Mucosa of rectum (tissue), 2 donors: ENCODE results near the gene SLC7A5.
"Not testable (repeated sequence)": the region's sequence is repeated elsewhere in the genome, so short reads cannot be mapped to it uniquely, and the experiment has no call there.

ENCODE experiments used
- H3K27ac ChIP-seq, 2 donors: one replicate each; pipeline ENCODE4 v1.7.0; 2013; ENCODE audit warnings: inconsistent platforms in 2 of 2, low read depth in 2 of 2, low read length in 2 of 2
- H3K27me3 ChIP-seq, 2 donors: one replicate each; pipeline ENCODE4 v1.7.0; 2013; ENCODE audit warnings: low read length in 2 of 2; ENCODE audit not compliant: control insufficient read depth in 2 of 2, insufficient read depth in 2 of 2
- H3K36me3 ChIP-seq, 2 donors: one replicate each; pipeline ENCODE4 v1.7.0; 2013; ENCODE audit warnings: low read length in 2 of 2; ENCODE audit not compliant: control insufficient read depth in 2 of 2, insufficient read depth in 2 of 2
- H3K4me1 ChIP-seq, 2 donors: one replicate each; pipeline ENCODE4 v1.7.0; 2013; ENCODE audit warnings: low read length in 2 of 2, mild to moderate bottlenecking in 1 of 2; ENCODE audit not compliant: control insufficient read depth in 2 of 2, insufficient read depth in 2 of 2
- H3K4me3 ChIP-seq, 2 donors: one replicate each; pipeline ENCODE4 v1.7.0; 2013; ENCODE audit warnings: low read length in 2 of 2
- H3K9ac ChIP-seq, 2 donors: one replicate each; pipeline ENCODE4 v1.7.0; 2013; ENCODE audit warnings: low read length in 2 of 2, low read depth in 1 of 2, mild to moderate bottlenecking in 1 of 2
- H3K9me3 ChIP-seq, 2 donors: one replicate each; pipeline ENCODE4 v1.7.0; 2013; ENCODE audit warnings: low read length in 2 of 2; ENCODE audit not compliant: control insufficient read depth in 2 of 2
- donor health status: healthy.
- donor health status: Normal muscosa, but diverticular disease.

Gene SLC7A5

GRCh38 chr16:87831421-87832136 is 37.7 kb downstream of the SLC7A5 start:
- Histone ChIP-seq H3K27ac (no peak overlapping the region), H3K4me1 (no peaks in the 10 kb centered on the region), H3K4me3 (no peak overlapping the region), H3K27me3 (no peaks in the 10 kb centered on the region), H3K36me3 (no peaks in the 10 kb centered on the region), H3K9me3 (no peaks in the 10 kb centered on the region), H3K9ac (no peak overlapping the region)

GRCh38 chr16:87830673-87831420 is 38.5 kb downstream of the SLC7A5 start:
- no peak overlapping the region for H3K27ac ChIP-seq
- H3K4me1 ChIP-seq = no peaks in the 10 kb centered on the region

GRCh38 chr16:87829988-87830672 is 39.2 kb downstream of the SLC7A5 start:
- no peaks in the 10 kb centered on the region for H3K4me1 ChIP-seq
- no peaks in the 10 kb centered on the region for H3K36me3 ChIP-seq

More at GRCh38 chr16:87830673-87831420, 38.5 kb downstream of the SLC7A5 start:
- Histone ChIP-seq H3K9ac (no peak overlapping the region), H3K9me3 (no peaks in the 10 kb centered on the region), H3K4me3 (no peak overlapping the region), H3K36me3 (no peaks in the 10 kb centered on the region), H3K27me3 (no peaks in the 10 kb centered on the region)

DNA sequence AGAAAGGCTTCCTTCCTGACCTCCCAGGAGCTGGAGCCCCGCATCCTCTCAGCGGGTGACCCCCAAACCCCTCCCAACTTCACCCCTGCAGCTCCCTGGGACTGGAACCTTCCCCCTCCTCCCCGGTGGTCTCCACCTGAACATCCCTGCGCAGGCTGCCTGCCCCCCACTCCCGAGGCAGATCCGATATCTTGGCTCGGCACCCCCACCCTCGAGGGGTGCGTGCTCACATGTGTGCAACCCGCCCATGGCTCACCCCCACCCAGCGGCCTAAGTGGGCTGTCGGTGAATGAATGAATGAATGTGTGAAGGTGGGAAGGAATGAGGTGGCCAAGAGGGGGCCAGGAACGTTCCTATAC is 39.7 kb downstream of the SLC7A5 start:
- no peaks in the 10 kb centered on the region for H3K4me1 ChIP-seq
- H3K4me3 ChIP-seq = no peak overlapping the region
- no peak overlapping the region for H3K9ac ChIP-seq
- H3K27ac ChIP-seq = no peak overlapping the region
- H3K9me3 ChIP-seq = no peaks in the 10 kb centered on the region
- H3K36me3 ChIP-seq = no peaks in the 10 kb centered on the region
- H3K27me3 ChIP-seq = peaks cover 0 to under 1% of the 10 kb centered on the region in 2 donors

More at GRCh38 chr16:87829988-87830672, 39.2 kb downstream of the SLC7A5 start:
- Histone ChIP-seq H3K4me3 (no peak overlapping the region), H3K27me3 (no peaks in the 10 kb centered on the region), H3K9ac (no peak overlapping the region), H3K27ac (no peak overlapping the region), H3K9me3 (no peaks in the 10 kb centered on the region)

DNA sequence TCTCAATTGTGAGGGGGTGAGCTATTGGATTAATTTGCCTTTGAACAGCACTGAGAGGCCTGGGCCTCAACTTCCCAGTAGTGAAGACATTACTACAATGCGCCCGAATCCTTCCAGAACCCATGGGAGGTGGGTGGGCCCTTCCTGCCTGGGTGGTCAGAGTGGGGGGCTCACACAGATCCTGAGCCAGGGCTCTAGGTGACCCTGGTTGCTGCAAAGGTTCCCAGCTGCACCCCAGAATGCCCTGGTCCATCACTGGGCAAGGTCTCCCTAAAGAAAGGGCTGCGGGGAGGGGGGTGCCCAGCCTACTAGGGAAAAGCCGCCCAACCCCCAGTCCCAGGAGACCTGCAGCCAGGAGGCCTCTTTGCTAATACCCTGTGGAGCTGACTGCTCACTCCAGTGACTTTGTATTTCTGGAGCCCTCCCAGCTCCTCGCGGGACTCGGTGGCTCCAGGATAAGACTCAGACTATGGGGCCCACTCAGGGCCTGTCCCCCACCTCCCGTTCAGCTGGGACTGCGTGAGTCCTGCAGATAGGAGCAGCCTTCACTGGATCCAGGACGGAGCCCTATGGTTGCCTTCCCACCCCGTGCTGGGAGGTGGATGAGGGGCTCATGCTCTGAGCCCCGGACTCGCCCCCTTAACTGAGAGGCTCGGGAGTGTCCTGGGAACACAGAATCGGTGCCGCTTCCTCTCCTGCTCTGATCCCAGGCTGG is 40.2 kb downstream of the SLC7A5 start:
- H3K4me3 ChIP-seq = no peak overlapping the region
- H3K9me3 ChIP-seq = no peaks in the 10 kb centered on the region
- H3K27ac ChIP-seq = no peak overlapping the region

GRCh38 chr16:87828071-87828906 is 41.0 kb downstream of the SLC7A5 start:
- no peak overlapping the region for H3K9ac ChIP-seq
- H3K27ac ChIP-seq = no peak overlapping the region
- no peaks in the 10 kb centered on the region for H3K4me1 ChIP-seq
- H3K4me3 ChIP-seq = no peak overlapping the region
- H3K27me3 ChIP-seq = peaks cover 0 to 2% of the 10 kb centered on the region in 2 donors
- H3K9me3 ChIP-seq = no peaks in the 10 kb centered on the region
- no peaks in the 10 kb centered on the region for H3K36me3 ChIP-seq

More for the DNA sequence above, 40.2 kb downstream of the SLC7A5 start:
- Histone ChIP-seq H3K27me3 (peaks cover 0 to 2% of the 10 kb centered on the region in 2 donors), H3K9ac (no peak overlapping the region), H3K4me1 (no peaks in the 10 kb centered on the region), H3K36me3 (no peaks in the 10 kb centered on the region)

DNA sequence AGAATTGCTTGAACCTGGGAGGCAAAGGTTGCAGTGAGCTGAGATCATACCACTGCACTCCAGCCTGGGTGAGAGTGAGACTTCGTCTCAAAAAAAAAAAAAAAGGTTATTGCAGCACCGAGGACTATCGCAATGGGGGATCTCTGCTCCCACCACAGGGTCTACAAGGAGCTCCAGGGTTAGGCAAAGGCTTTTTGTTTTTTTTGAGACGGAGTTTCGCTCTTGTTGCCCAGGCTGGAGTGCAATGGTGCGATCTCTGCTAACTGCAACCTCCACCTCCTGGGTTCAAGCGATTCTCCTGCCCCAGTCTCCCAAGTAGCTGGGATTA is 41.8 kb downstream of the SLC7A5 start:
- H3K9me3 ChIP-seq, H3K27me3 ChIP-seq, H3K4me3 ChIP-seq, H3K36me3 ChIP-seq, H3K4me1 ChIP-seq, H3K27ac ChIP-seq, H3K9ac ChIP-seq: not testable (repeated sequence)

DNA sequence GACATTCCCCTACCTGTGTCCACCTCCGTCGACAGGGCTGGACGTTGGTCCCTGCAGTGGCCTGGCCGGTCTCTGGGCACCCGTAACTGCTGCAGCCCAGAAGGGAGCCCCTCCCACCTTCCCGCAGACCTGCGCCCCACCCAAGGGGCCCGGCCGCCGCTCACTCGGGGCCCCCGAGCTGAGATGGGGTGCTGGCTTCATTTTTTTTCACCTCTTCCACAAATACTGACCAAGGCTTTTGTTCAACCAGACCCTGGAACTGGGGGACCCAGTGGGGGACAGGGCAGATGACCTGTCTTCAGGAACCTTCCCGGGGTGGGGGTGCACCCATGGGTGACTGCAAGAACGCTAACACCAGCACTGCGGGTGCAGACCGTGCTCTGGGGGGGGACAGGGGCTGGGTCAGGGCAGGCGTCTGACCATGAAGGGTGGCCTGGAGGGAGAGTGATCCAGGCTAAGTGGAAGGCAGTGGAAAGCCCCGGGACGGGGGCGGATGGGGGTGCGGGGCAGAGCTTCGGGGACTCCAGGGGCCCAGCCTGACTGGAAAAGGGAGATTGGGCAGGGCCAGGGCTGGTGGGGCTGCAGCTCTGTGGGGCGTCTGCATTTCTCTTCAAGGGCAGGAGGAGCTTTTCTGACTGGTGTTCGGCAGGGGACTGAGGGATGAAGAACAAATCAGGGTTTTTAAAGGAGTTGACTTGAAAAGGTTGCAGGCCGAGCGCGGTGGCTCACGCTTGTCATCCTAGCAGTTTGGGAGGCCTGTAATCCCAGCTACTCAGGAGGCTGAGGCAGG is 42.3 kb downstream of the SLC7A5 start:
- no peak overlapping the region for H3K4me3 ChIP-seq
- H3K9ac ChIP-seq = no peak overlapping the region
- no peaks in the 10 kb centered on the region for H3K36me3 ChIP-seq
- peaks cover 0 to 2% of the 10 kb centered on the region in 2 donors for H3K27me3 ChIP-seq
- no peaks in the 10 kb centered on the region for H3K9me3 ChIP-seq
- no peaks in the 10 kb centered on the region for H3K4me1 ChIP-seq
- H3K27ac ChIP-seq = no peak overlapping the region

DNA sequence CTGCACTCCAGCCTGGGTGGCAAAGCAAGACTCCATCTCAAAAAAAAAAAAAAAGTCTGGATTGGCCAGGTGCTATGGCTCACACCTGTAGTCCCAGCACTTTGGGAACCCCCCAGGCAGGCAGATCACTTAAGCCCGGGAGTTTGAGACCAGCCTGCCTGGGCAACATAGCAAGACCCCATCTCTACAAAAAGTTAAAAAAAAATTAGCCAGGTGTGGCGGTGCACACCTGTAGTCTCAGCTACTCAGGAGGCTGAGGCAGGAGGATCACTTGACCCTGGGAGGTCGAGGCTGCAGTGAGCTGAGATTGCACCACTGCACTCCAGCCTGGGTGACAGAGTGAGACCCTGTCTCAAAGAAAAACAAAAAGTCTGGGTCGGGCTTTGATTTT is 42.9 kb downstream of the SLC7A5 start:
- H3K36me3 ChIP-seq, H3K4me1 ChIP-seq, H3K9me3 ChIP-seq, H3K4me3 ChIP-seq, H3K9ac ChIP-seq, H3K27ac ChIP-seq, H3K27me3 ChIP-seq: not testable (repeated sequence)
